HepG2 (cell line): ENCODE data around the gene DLX6. TPM values are rescaled to one million over a fixed set of nuclear protein-coding genes. Genes with fewer than 3 reads are reported as not detected.
A peak's percentile ranks its signal among the peaks of the same experiment; 100 is the strongest.

Source experiments
- ATAC-seq: fragments of 200-7000 bp; cut with Tn5 transposase; 3 replicates; pipeline ENCODE4 v1.9.1; 2020; ENCODE audit warnings: mild to moderate bottlenecking, moderate library complexity
- BruUV-seq: library from RNA; stranded (reverse); fragments of 400-500 nt; replicated peaks from 2 replicates; lab custom pipeline; 2021; lab: Mats Ljungman, UMichigan
- CTCF ChIA-PET: fragments of 300-600 bp; formaldehyde crosslinking; extraction: SDS; loops from one replicate; lab custom pipeline; 2021; ENCODE audit warnings: low total read pairs, inconsistent platforms, low intra/inter-chr PET ratio; lab: Yijun Ruan, JAX
- POLR2A ChIA-PET: fragments of 350-600 bp; sonication (Branson Sonifier 250); formaldehyde crosslinking; loops from one replicate; lab custom pipeline; 2020; ENCODE audit warnings: antibody characterized with exemption, inconsistent platforms; lab: Yijun Ruan, JAX
- DNase-seq: peaks from one replicate; pipeline ENCODE4 v3.0.0-alpha.2; 2015; ENCODE audit warnings: low spot score
- FAIRE-seq: peaks from 3 replicates; lab custom pipeline; 2011; peaks lifted over from hg19 to GRCh38; lab: Jason Lieb, UNC
- H2AFZ ChIP-seq: one replicate; pipeline ENCODE4 v1.6.1; 2011; ENCODE audit warnings: low read length, inconsistent platforms
- H3K27ac ChIP-seq: fragments of 300-600 bp; 3 replicates; pipeline ENCODE4 v1.8.0; 2011; ENCODE audit warnings: mixed run types, mild to moderate bottlenecking, mixed read lengths, low read length, inconsistent platforms; ENCODE audit not compliant: insufficient read depth; ENCODE audit errors: extremely low read length
- H3K27me3 ChIP-seq, 2 experiments: fragments of 200-600 bp in 1 of 2; 2 replicates in 1 of 2; 3 replicates in 1 of 2; pipeline versions ENCODE4 v1.6.0 to v1.8.0; 2011; ENCODE audit warnings: low read length in 2 of 2, mild to moderate bottlenecking in 2 of 2, moderate library complexity in 2 of 2, inconsistent platforms in 1 of 2; ENCODE audit not compliant: insufficient read depth in 2 of 2, control insufficient read depth in 1 of 2
- H3K36me3 ChIP-seq, 2 experiments: fragments of 200-600 bp in 1 of 2; replicated peaks in 1 of 2; 2 replicates in 1 of 2; 3 replicates in 1 of 2; pipeline versions ENCODE4 v1.5.1 to v1.8.0; 2011; ENCODE audit warnings: low read length in 2 of 2, inconsistent platforms in 1 of 2; ENCODE audit not compliant: insufficient read depth in 2 of 2, control insufficient read depth in 1 of 2
- H3K4me1 ChIP-seq: 2 replicates; pipeline ENCODE4 v1.5.1; 2012; ENCODE audit warnings: low read length, inconsistent platforms; ENCODE audit not compliant: insufficient read depth
- H3K4me2 ChIP-seq: 2 replicates; pipeline ENCODE4 v1.6.0; 2011; ENCODE audit warnings: low read depth, low read length, inconsistent platforms
- H3K4me3 ChIP-seq, 3 experiments: fragments of 200-600 bp in 1 of 3; sonication (generic), shearing (Covaris generic) in 1 of 3; replicated peaks in 1 of 3; 2 replicates each; pipeline ENCODE4 v1.5.1; 2011 to 2016; ENCODE audit warnings: low read length in 3 of 3, inconsistent platforms in 2 of 3, low read depth in 2 of 3, mild to moderate bottlenecking in 2 of 3, control low read depth in 1 of 3, mixed read lengths in 1 of 3; ENCODE audit not compliant: insufficient read depth in 1 of 3
- H3K79me2 ChIP-seq: one replicate; pipeline ENCODE4 v1.6.1; 2011; ENCODE audit warnings: low read length, inconsistent platforms; ENCODE audit not compliant: insufficient read depth
- H3K9ac ChIP-seq: 2 replicates; pipeline ENCODE4 v1.6.0; 2011; ENCODE audit warnings: mild to moderate bottlenecking, low read depth, low read length, inconsistent platforms; ENCODE audit not compliant: insufficient read depth
- H3K9me3 ChIP-seq: 2 replicates; pipeline ENCODE4 v1.5.1; 2012; ENCODE audit warnings: mild to moderate bottlenecking, low read length
- H4K20me1 ChIP-seq: 2 replicates; pipeline ENCODE4 v1.6.0; 2011; ENCODE audit warnings: inconsistent platforms, mild to moderate bottlenecking, low read length, moderate library complexity; ENCODE audit not compliant: insufficient read depth
- DRAP1 ChIP-seq: IDR thresholded peaks from 2 replicates; pipeline ENCODE4 v1.6.1; 2016; ENCODE audit warnings: missing genetic modification reagents, missing compliant biosample characterization
- HOXA9 ChIP-seq: sonication (generic); formaldehyde crosslinking; IDR thresholded peaks from 2 replicates; pipeline ENCODE4 v1.8.1; 2022; ENCODE audit warnings: missing genetic modification reagents, mild to moderate bottlenecking, moderate library complexity, borderline replicate concordance
- KLF16 ChIP-seq, 2 experiments: sonication (generic) in 1 of 2; formaldehyde crosslinking in 1 of 2; IDR thresholded peaks; 2 replicates each; pipeline versions ENCODE4 v1.6.1 to v1.8.0; 2016 to 2023; ENCODE audit warnings: missing genetic modification reagents in 2 of 2, missing compliant biosample characterization in 1 of 2
- POGZ ChIP-seq: sonication (generic); formaldehyde crosslinking; IDR thresholded peaks from 2 replicates; pipeline ENCODE4 v1.4.0; 2020; ENCODE audit warnings: mild to moderate bottlenecking, missing genetic modification reagents
- ZBTB2 ChIP-seq: sonication (generic); formaldehyde crosslinking; IDR thresholded peaks from 2 replicates; pipeline ENCODE4 v1.8.0; 2022; ENCODE audit warnings: low read depth, missing genetic modification reagents
- ZNF121 ChIP-seq: sonication (generic); formaldehyde crosslinking; IDR thresholded peaks from 2 replicates; pipeline ENCODE4 v1.5.0; 2020; ENCODE audit warnings: mild to moderate bottlenecking, missing genetic modification reagents
- ZNF354B ChIP-seq: sonication (generic); formaldehyde crosslinking; IDR thresholded peaks from 2 replicates; pipeline ENCODE4 v1.8.0; 2022; ENCODE audit warnings: mild to moderate bottlenecking, missing genetic modification reagents
- ZNF432 ChIP-seq: sonication (generic); formaldehyde crosslinking; IDR thresholded peaks from 2 replicates; pipeline ENCODE4 v1.5.0; 2020; ENCODE audit warnings: missing genetic modification reagents, mild to moderate bottlenecking, borderline replicate concordance
- ZNF598 ChIP-seq: sonication (generic); formaldehyde crosslinking; IDR thresholded peaks from 2 replicates; pipeline ENCODE4 v1.5.1; 2020; ENCODE audit warnings: mild to moderate bottlenecking, missing genetic modification reagents, borderline replicate concordance
- ZXDC ChIP-seq: sonication (generic); formaldehyde crosslinking; IDR thresholded peaks from 2 replicates; pipeline ENCODE4 v1.5.0; 2020; ENCODE audit warnings: mild to moderate bottlenecking, missing genetic modification reagents
- WGBS: methylation state at CpG from one replicate; pipeline ENCODE4 v1.1.6; 2017; ENCODE audit warnings: low lambda C conversion rate; 5-methylcytosine and 5-hydroxymethylcytosine counted together
- in situ Hi-C: cut with HindIII; loops from 2 replicates; pipeline ENCODE4 v1.10.0; 2017; ENCODE audit warnings: low pct_unique_long_range_greater_than_20kb; ENCODE audit not compliant: extremely low pct_ligation_motif_present
- intact Hi-C: fragments of 100-400 bp; cut with micrococcal nuclease; formaldehyde crosslinking; loops from one replicate; pipeline ENCODE4 v1.10.0; 2022; ENCODE audit not compliant: unreplicated experiment
- polyA plus RNA-seq, 8 experiments: library from polyadenylated mRNA; depleted of rRNA in 3 of 8; stranded (reverse) in 7 of 8; unstranded in 1 of 8; fragments of >200 nt; fragmentation: Illumina TruSeq in 4 of 8; extraction: Trizol in 4 of 8; gene quantifications; 2 replicates each; pipeline versions ENCODE4 v1.2.1 to v1.2.3, GENCODE V29; 2011 to 2016; ENCODE audit warnings: low read depth in 4 of 8, missing spikeins in 1 of 8, mixed read lengths in 1 of 8; ENCODE audit not compliant: insufficient read depth in 1 of 8
- total RNA-seq, 5 experiments: library from RNA; depleted of rRNA; stranded (reverse); fragments of >200 nt; fragmentation: Illumina TruSeq; extraction: Trizol; gene quantifications; 2 replicates each; pipeline ENCODE4 v1.2.3, GENCODE V29; 2016; ENCODE audit warnings: low read depth in 1 of 5
- TF ChIP-seq, protein P1 (sequence below): IDR thresholded peaks from 2 replicates; pipeline ENCODE4 v1.6.1; 2016

Gene DLX6
- total and polyA plus RNA-seq, 2 of the 13 experiments (the other 11 are each of a cell fraction or from before 2014, with no cell fraction given): 3.5 to 5.5 TPM

GRCh38 chr7:97008275-97008917, 3.0 kb downstream of the DLX6 start:
- CTCF ChIA-PET: no interaction called here
- H3K27ac ChIP-seq: no peak overlapping the region
- FAIRE-seq (no peak), ATAC-seq (no peak), DNase-seq (no peak)
- H3K36me3 ChIP-seq: peaks cover 7 to 8% of the 10 kb centered on the region in 2 experiments; a peak in 4 of 5 replicates
- peaks cover 9% of the 10 kb centered on the region for H3K79me2 ChIP-seq
- peaks cover 35% of the 10 kb centered on the region for H3K4me1 ChIP-seq
- TSS peak; percentile 50 for BruUV-seq
- POLR2A ChIA-PET: interaction anchor here (4.8 kb wide), 1 partner anchor 9 kb away, joined by 163 read pairs; no protein-coding TSS in a partner anchor
- H3K4me3 ChIP-seq: no peak overlapping the region
- H3K9ac ChIP-seq: no peak overlapping the region
- intact Hi-C loops: loop anchor here (5.0 to 10.0 kb wide), 4 partner anchors 204 to 931 kb away; partner anchors contain the start of gene SLC25A13
- H3K9me3 ChIP-seq: no peaks in the 10 kb centered on the region
- H2AFZ ChIP-seq: no peak overlapping the region
- no peaks in the 10 kb centered on the region; a peak in 1 of 5 replicates for H3K27me3 ChIP-seq
- peak overlapping the region; percentile 90; the same call in 1 of the 2 replicates for H3K4me2 ChIP-seq
- 95% methylated on average over 3 of the region's 3 CpGs for WGBS
- no peaks in the 10 kb centered on the region for H4K20me1 ChIP-seq
- TF ChIP-seq ZNF598: no peak
- no peak for TF ChIP-seq ZNF432 (CRISPR knock-in tag)
- TF ChIP-seq ZNF121 (CRISPR knock-in tag): no peak
- TF ChIP-seq ZXDC (CRISPR knock-in tag): no peak
- TF ChIP-seq KLF16 (CRISPR knock-in tag; IDR thresholded peaks at IDR 0.05): no peak
- no peak for TF ChIP-seq ZNF354B (CRISPR knock-in tag)
- TF ChIP-seq POGZ (CRISPR knock-in tag): no peak
- TF ChIP-seq DRAP1 (CRISPR knock-in tag): no peak
- TF ChIP-seq ZBTB2 (CRISPR knock-in tag): no peak
- TF ChIP-seq, protein P1, sequence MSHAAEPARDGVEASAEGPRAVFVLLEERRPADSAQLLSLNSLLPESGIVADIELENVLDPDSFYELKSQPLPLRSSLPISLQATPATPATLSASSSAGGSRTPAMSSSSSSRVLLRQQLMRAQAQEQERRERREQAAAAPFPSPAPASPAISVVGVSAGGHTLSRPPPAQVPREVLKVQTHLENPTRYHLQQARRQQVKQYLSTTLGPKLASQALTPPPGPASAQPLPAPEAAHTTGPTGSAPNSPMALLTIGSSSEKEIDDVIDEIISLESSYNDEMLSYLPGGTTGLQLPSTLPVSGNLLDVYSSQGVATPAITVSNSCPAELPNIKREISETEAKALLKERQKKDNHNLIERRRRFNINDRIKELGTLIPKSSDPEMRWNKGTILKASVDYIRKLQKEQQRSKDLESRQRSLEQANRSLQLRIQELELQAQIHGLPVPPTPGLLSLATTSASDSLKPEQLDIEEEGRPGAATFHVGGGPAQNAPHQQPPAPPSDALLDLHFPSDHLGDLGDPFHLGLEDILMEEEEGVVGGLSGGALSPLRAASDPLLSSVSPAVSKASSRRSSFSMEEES (CRISPR knock-in tag): no peak
- no peak for TF ChIP-seq HOXA9 (CRISPR knock-in tag)
- in situ Hi-C loops: loop anchor here (25.0 kb wide), 1 partner anchor 696 kb away; the partner anchor contains the start of gene SLC25A13
